HG03575 (cell line): ENCODE measurements around the gene RAPGEF2.
"Not testable (repeated sequence)": the region's sequence is repeated elsewhere in the genome, so short reads cannot be mapped to it uniquely, and the experiment has no call there.

Experiments used
- ATAC-seq: cut with Tn5 transposase; IDR thresholded peaks from one replicate; pipeline ENCODE4 v1.9.1; 2021; ENCODE audit not compliant: unreplicated experiment, insufficient number of reproducible peaks, low FRiP score; ENCODE audit errors: extremely low read depth

RAPGEF2 gene

DNA sequence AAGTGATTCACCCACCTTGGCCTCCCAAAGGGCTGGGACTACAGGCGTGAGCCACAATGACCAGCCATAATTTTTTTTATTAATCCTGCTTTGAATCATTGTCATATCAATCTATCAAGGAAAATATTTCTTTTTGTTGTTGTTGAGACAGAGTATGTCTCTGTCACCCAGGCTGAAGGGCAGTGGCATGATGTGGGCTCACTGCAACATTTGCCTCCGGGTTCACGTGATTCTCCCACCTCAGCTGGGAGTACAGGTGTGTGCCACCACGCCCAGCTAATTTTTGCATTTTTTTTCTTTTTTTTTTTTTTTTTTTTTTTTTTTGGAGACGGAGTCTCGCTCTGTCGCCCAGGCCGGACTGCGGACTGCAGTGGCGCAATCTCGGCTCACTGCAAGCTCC lies 8.7 kb upstream of the RAPGEF2 start:
- not testable (repeated sequence) for ATAC-seq

DNA sequence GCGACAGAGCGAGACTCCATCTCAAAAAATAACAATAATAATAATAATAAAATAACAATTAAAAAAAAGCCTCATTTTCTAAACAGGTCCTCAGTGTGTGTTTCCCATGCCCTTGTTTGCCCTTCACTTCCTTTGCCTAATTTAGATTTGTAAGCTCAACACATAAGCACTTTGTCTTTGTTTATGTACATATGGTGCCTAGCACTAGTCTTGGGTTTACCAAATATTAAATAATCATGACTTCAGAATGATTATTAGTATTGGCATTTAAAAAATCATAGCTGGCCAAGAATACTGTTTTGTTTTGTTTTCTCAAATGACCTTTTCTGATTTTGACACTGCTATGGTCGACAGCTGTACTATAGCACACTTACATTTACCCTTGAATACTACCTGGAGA lies 6.4 kb upstream of the RAPGEF2 start:
- ATAC-seq: no peak

DNA sequence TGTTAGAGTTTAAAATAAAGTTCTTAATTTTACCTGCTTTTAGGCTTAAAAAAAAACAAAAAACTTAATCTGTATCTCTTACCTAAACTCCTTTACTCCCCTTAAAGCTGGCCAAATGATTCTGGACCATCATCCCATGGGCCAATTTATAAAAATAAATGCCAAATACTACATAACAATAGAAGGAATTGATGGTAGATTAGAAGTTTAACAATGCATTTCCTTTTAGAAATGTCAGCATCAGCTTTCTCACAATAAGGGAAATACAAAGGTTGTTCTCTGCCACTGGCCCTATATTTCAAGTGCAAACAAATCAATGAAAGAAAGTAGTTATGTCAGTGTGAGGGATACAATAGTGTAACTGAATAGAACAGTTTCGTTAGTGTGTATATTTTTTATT lies 5.7 kb upstream of the RAPGEF2 start:
- no peak for ATAC-seq

DNA sequence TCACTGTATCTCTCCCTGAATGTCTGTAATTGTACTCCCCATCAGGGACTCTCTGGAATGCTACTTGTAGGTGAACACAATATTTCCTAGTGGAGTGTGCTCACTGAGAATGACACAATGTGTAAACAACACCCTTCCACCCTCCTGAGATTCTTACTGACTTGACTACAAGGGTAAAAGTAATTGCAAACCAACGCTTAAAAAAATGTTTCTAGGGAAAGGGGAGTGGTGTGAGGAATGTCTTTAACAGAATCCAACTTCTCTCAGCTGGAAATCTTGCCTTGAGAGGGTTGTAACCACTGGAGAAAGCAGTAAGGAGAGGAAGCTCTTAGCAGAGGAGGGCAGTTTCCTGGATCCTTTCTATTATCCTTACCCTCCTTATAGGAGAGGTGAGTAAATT lies 5.1 kb upstream of the RAPGEF2 start:
- ATAC-seq: no peak

DNA sequence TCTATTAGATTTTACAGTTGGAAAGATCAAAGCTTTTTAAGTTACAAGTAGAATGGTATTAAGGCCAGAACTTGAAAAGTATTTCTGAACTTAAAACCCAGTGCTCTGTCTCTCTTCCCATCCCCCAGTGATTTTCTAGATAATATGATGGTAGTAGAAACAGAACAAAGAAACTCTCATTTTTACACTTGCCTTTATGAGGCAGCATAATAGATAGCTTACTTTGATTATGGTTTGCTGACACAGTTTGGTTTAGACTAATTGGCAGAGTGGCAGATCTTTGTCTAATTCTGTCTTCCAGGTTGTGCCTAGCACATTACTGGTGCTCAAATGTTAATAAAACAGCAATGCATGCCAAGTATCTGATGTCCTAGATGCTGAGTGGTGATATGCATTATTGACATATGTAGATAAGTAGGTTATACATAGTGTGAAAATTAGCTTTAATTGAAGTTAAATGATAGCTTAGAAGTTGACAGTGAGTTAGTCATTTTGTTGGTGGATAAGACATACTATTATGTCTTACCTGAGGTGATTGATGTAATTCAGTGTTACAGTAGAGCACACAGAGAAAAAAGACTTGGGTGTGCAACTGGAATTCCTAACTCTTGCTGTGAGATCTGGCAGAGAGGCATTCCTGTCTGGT lies 4.3 kb upstream of the RAPGEF2 start:
- no peak for ATAC-seq

DNA sequence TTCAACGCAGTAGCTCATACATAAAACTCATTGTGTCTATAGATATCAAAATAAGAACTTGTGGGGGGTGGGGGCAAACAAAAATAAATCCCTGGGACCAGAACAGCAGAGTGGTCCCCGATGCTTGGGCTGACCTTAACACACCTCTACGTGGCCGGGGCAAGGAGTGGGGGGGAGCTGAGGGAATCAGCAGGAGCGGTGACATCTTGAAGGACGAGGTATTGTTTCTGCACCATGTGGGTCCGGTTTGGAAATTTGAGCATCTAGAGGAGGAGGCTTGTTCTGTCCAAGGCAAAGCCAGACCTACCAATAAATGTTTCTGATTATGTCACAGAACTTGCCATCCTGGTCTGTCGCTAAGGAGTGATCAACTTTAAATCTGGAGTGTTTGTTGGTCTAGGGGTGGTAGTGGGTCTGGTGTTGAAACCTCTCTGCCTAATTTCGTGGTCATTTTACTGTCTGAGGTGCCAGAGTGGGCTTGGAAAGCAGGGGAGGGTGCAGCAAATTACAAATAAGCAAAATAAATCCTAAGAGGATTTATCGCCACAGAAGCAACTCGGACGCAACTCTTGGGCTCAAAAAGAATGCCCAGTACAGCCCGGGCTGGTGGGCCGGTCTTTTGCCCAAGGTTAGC lies 774 bp upstream of the RAPGEF2 start:
- no peak for ATAC-seq

DNA sequence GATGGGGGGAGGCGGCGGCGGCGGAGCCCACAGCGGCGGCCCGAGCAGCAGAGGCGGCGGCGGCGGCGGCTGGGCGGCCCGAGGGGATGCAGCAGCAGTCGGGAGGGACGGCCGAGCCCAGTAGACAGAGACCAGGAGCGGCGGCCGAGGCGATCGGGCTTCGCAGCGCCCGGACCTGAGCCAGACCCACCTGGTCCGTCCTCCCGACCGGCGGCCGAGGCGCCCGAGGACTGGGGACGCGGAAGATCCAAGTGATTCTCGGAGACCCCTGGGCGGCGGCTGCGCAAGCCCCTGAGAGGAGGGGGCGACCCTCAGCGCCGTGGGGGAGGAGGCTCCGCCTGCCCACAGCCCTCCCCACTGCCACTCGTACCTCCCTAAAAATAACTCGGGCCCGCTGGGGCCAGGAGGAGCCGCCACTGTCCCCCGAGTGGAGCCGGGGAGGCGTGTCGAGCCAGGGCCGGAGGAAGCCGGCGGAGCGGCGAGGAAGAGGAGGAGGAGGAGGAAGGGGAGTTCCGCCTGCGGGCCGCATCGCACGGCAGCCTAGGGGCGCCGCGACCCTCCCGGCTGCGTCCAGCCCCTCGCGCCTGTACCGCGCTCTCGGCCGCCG lies 608 bp downstream of the RAPGEF2 start:
- ATAC-seq: peak; percentile 0

DNA sequence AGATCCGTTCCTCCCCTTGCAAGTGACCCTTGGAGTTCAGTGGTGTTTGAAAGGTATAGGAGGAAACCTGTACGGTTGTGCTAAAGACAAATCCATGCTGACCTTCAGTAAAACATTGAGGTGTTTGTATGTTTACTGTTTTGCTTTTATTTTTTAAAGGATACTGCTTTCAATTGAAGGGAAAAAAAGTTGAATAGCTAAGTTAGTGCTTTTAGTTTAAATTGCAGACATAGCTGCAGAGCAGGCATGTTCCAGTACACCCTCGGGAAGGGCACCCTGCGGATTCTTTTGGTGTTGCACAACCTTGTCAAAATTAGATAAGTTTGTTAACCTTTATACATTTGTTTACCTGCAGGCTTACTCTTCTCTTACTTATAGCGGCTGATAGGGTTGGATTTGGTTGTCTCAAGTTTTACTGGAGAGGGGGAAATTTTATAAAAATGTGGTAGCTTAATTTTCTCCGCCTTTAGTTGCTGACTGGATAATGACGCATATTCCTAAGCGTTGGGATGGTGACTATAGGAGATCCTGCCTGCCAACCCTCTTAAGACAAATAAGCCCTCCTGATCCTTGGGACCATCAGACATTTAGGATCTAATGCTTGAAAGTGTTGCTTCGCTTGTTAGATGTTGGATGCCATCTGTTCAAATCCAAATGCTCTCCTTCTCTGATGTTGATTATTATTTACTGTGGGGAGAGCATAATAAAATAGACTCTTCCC lies 2.0 kb downstream of the RAPGEF2 start:
- ATAC-seq: no peak

DNA sequence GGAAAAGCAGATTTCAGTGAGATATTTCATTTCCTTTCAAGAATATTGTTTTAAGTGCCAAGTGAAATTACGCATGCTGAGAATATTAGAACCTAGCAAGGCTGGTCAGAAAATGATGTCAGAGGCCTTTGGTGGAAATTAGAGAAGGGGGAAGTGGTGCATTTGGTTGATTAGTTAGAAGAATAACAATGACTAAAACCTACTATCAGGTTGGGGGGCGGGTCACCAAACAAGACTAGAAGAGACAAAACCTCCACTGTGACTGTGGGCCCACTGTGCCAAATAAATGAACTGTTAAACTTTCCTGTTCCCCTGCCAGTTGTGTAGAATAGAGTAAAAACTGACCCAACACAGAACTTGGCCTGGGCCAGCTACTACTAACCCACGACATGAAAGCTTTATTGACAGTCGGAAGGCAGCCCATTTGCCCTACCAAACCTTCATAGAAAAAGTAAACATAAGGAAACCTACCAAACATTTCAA lies 2.9 kb downstream of the RAPGEF2 start:
- no peak for ATAC-seq

DNA sequence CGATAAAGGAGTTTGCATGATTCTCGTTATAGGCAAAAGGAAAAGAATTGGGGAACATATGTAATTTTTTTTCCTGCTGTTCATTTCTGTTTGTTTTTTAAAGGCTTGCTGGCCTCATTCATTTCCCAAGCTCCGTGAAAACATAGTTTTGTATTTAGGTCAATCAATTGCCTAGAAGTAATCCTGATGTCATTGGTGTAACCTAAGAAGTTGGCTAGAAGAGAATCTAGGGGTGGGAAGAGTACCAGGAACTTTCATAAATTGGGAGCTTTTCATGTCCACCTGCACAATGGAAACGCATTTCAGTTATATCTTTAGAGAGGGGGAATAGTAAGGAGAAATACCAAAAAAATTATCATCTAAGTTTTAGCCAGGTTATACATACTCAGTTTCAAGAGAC lies 3.8 kb downstream of the RAPGEF2 start:
- no peak for ATAC-seq

DNA sequence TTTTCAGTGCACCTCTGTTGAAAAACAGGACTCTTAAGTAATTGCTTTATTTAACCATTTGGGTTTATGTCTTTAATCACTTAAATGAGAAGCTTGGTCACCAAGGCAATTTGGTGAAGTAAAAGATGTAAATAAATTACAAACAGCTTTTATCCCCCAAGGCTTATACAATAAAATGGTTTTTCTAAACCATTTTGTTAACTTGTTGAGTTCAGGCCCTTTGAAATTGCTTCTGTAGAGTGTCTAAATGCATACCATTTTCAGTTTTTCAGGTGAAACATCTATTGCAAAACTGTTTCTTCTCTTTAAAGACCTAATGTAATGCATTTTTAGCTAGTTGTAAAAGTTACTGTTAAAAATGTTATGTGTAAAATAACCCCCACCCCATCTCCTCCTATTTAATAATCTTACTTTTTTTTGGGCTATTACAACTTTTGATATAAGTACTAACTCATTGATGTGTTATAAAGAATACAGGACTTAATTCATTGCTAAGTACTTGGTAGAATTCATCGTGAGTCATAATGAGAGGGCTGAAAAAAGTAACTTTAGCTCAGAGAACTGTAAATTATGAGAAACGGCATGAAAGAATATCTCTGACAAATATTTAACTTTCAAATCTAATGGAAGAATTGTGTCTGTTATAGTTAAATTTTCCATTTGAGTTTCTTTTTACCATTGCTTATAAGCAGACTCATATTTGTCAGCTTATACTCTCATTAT lies 4.5 kb downstream of the RAPGEF2 start:
- ATAC-seq: no peak

DNA sequence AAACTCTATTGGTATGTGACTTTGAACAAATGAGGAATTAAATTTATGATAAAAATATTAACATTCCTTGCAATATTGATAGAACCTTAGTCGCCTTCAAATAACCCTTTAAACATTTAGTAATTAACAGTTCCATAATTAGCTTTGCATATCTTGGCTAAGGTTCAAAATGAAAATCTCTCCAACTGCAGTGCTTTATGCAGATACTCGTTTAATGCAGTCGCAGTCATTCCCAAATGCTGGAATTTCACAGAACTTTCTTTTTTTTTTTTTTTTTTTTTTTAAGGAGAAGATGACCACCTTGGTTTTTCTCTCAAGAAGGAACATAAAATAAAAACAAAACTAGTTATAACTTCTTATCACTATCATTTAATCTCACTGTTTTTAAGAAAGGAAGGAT lies 5.2 kb downstream of the RAPGEF2 start:
- ATAC-seq: no peak

DNA sequence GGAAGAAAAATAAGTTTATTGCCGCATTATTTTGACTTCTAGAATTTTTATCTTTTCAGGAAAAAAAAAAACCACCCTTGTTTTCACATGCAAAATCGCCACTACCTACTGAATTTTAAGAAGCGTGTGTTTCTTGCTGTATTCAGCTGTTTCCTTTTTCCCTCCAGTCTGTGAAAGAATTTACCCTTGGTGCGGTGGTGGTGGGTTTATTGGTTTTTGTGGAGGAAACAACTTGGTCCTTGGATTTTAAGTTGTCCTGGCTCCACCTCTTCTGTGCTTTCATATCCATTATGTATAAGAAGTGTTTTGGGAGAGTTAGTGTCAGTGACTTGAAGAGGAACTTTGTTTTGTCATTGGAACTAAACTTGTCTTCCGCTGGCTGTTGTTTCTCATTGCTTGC lies 8.1 kb downstream of the RAPGEF2 start:
- ATAC-seq: no peak

DNA sequence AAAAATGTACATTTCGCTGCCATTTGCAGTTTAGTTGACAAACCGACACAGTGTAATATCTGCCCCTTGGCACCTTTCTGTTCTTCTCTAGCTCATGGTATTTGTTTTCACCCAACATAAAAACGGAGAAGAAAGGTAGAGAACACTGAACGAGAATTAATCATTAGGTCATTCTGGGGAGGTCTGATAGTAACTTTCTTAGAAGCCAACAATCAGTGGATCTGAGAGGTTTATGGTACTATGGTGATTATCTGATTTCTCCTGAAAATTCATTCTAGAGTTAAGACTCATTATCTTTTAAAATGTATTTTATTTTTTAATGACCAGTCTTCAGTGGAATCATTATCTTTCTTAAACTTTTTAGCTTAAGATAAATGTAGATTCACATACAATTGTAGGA lies 8.5 kb downstream of the RAPGEF2 start:
- no peak for ATAC-seq

DNA sequence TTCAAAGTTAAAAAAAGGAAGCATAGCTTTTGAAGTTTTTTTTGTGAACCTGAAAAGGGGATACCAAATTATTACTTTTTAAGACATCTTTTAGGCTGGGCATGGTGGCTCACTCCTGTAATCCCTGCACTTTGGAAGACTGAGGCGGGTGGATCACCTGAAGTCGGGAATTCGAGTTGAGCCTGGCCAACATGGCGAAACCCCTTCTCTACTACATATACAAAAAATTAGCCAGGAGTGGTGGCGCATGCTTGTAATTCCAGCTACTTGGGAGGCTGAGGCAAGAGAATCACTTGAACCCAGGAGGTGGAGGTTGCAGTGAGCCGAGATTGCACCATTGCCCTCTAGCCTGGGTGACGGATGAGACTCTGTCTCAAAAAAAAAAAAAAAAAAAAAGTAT lies 10.5 kb downstream of the RAPGEF2 start:
- ATAC-seq: not testable (repeated sequence)

DNA sequence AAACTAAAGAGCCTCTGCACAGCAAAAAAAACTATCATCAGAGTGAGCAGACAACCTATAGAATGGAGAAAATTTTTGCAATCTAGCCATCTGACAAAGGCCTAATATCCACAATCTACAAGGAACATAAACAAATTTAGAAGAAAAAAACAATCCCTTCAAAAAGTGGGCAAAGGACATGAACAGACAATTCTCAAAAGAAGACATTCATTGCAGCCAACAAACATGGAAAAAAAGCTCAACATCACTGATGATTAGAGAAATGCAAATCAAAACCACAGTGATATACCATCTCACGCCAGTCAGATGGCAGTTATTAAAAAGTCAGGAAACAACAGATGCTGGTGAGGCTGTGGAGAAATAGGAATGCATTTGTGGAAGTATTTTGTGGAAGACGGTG lies 13.2 kb downstream of the RAPGEF2 start:
- ATAC-seq: not testable (repeated sequence)

DNA sequence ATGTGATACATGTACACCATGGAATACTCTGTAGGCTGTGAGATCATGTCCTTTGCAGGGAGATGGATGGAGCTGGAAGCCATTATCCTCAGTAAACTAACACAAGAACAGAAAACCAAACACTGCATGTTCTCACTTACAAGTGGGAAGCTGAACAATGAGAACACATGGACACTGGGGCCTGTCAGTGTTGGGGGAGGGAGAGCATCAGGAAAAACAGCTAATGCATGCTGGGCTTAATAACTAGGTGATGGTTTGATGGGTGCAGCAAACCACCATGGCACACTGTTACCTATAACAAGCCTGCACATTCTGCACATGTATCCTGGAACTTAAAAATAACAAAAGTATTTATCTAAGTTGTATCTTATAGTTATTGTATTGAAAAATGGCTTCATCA lies 13.8 kb downstream of the RAPGEF2 start:
- ATAC-seq: not testable (repeated sequence)

DNA sequence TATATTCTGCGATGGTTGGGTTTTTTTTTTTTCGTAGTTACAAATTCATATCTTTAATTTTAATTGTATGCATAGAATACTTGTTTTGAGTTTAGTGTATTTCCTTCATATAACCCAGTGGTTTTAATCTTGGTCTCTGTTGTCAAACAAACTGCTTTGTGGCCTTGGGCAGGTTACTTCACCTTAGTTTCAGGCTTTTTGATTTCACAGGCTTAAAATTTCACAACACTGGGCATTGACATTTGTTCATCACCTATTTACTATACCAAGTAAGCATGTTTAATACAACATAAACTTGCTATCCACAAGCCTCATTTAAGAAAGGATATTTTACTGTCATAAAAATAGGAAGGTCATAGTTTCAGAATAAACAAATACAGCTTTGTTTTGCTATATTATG lies 14.7 kb downstream of the RAPGEF2 start:
- no peak for ATAC-seq

DNA sequence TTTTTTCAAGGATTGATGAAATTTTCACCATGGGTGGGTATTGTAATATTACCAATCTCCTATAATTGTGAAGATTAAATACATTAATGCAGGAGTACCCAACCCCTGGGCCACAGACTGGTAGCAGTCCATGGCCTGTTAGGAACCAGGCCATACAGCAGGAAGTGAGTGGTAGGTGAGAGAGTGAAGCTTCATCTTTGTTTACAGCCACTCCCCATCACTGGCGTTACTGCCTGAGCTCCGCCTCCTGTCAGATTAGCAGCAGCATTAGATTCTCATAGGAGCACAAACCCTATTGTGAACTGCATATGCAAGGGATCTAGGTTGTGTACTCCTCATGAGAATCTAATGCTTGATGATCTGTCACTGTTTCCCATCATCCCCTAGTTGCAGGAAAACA lies 15.1 kb downstream of the RAPGEF2 start:
- no peak for ATAC-seq
